IPS-20b (cell line): ENCODE measurements around the gene FAM210A.
A peak's percentile ranks its signal among the peaks of the same experiment; 100 is the strongest.
"Not testable (repeated sequence)": the region's sequence is repeated elsewhere in the genome, so short reads cannot be mapped to it uniquely, and the experiment has no call there.

Source experiments
- H3K27ac ChIP-seq: one replicate; pipeline ENCODE4 v1.5.1; 2013; ENCODE audit warnings: low read length
- H3K27me3 ChIP-seq: 2 replicates; pipeline ENCODE4 v1.6.1; 2013; ENCODE audit warnings: mild to moderate bottlenecking, low read length, inconsistent platforms; ENCODE audit not compliant: insufficient read depth
- H3K36me3 ChIP-seq: 2 replicates; pipeline ENCODE4 v1.6.1; 2013; ENCODE audit warnings: low read depth, mild to moderate bottlenecking, inconsistent platforms, low read length, moderate library complexity; ENCODE audit not compliant: insufficient read depth
- H3K4me1 ChIP-seq: 2 replicates; pipeline ENCODE4 v1.6.1; 2013; ENCODE audit warnings: mild to moderate bottlenecking, control low read depth, inconsistent platforms, low read length, moderate library complexity; ENCODE audit not compliant: insufficient read depth
- H3K4me3 ChIP-seq: 2 replicates; pipeline ENCODE4 v1.5.1; 2013; ENCODE audit warnings: mild to moderate bottlenecking, low read length, inconsistent platforms
- H3K9ac ChIP-seq: 2 replicates; pipeline ENCODE4 v1.6.1; 2013; ENCODE audit warnings: low read depth, mild to moderate bottlenecking, inconsistent platforms, low read length, moderate library complexity
- H3K9me3 ChIP-seq: 2 replicates; pipeline ENCODE4 v1.6.1; 2013; ENCODE audit warnings: mild to moderate bottlenecking, low read depth, low read length, inconsistent platforms; ENCODE audit not compliant: insufficient read depth

FAM210A gene

GRCh38 chr18:13726232-13726971 is at the start of gene FAM210A, which contains the start of gene RNMT:
FAM210A (minus strand) TSS chr18:13726558; CDS start chr18:13682077, 44,481 bp downstream.
RNMT (plus strand) TSS chr18:13726673; CDS start chr18:13731518, 4,845 bp downstream.
- peak within 1 kb of the TSS; percentile 96 for H3K4me3 ChIP-seq
- H3K27ac ChIP-seq: peak within 1 kb of the TSS; percentile 78
- peak within 1 kb of the TSS; percentile 93 for H3K9ac ChIP-seq
- H3K36me3 ChIP-seq: 0 out of 2 replicates have a peak, but pooled peaks cover 1% of the 10 kb centered on the region
- peaks cover 6% of the 10 kb centered on the region; the same call in 1 of the 2 replicates for H3K4me1 ChIP-seq
- H3K27me3 ChIP-seq: no peaks in the 10 kb centered on the region
- no peaks in the 10 kb centered on the region for H3K9me3 ChIP-seq

DNA sequence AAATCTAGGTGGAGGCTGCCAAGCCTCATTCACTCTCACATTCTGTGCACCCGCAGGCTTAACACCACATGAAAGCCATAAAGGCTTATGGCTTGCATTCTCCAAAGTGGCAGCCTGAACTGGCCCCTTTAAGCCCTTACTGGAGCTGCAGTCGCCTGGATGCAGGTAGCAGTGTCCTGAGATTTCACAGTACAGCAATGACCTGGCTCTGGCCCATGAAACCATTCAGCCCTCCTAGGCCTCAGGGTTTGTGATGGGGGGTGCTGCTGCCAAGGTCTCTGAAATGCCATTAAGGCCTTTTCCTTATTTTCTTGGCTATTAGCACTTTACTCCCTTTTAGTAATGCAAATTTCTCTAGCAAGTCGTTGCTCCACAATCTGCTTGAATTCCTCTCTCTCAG is 48.7 kb upstream of the FAM210A start:
- H3K9me3 ChIP-seq: no peaks in the 10 kb centered on the region; the same call in 1 of the 2 replicates
- no peaks in the 10 kb centered on the region for H3K36me3 ChIP-seq
- H3K4me1 ChIP-seq: peaks cover 4% of the 10 kb centered on the region; the same call in 1 of the 2 replicates
- no peak overlapping the region for H3K4me3 ChIP-seq
- H3K27ac ChIP-seq: no peak overlapping the region
- no peak overlapping the region for H3K9ac ChIP-seq
- no peaks in the 10 kb centered on the region for H3K27me3 ChIP-seq

DNA sequence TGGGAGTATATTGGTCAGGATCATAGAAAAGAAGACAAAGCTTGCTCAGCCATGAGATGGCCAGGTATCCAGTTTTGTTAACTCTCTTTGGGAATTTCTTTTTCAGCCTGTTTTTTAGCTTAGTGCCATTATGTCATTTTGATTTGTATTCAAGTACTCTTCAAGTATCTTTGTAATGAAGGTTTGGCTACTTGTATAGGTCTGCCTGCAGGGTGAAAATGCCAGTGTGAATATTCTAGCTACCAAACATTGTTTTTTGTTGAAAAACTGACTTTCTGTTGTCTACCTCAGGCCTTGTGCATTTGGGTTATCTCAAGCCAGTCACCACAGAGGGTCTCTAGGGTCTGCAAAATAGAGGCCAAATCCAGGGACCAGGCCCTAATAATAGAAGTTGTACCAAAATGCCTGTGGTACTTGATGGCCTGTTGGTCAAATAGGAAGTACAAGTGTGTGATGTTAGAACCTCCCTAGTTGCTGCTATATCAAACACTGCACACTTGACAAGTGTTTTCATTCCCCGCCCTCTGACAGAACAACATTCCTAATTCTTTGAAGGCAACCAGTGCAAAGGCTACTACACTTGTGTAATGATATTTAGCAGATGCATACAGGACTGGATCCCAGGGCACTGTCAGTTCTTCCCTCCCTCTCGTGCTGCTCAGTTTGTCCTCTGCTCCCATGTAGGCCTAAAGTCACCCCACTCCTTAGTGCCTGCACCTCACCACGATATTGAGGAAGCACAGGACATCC is 36.5 kb upstream of the FAM210A start:
- Histone ChIP-seq H3K4me1 (no peaks in the 10 kb centered on the region), H3K36me3 (peaks cover 42% of the 10 kb centered on the region), H3K9ac (no peak overlapping the region), H3K27ac (no peak overlapping the region), H3K4me3 (no peak overlapping the region), H3K27me3 (no peaks in the 10 kb centered on the region), H3K9me3 (peaks cover 31% of the 10 kb centered on the region; the same call in 1 of the 2 replicates)

- peaks cover 66% of the 10 kb centered on the region for H3K36me3 ChIP-seq
- no peak overlapping the region for H3K27ac ChIP-seq
- H3K4me1 ChIP-seq: no peaks in the 10 kb centered on the region
- H3K9ac ChIP-seq: no peak overlapping the region
- H3K4me3 ChIP-seq: no peak overlapping the region
- no peaks in the 10 kb centered on the region for H3K27me3 ChIP-seq
- H3K9me3 ChIP-seq: peaks cover 8% of the 10 kb centered on the region; the same call in 1 of the 2 replicates
Measured at GRCh38 chr18:13760047-13760446, 33.7 kb upstream of the FAM210A start.

- Histone ChIP-seq H3K9me3 (no peaks in the 10 kb centered on the region), H3K36me3 (peaks cover 71% of the 10 kb centered on the region), H3K4me1 (no peaks in the 10 kb centered on the region), H3K27ac (no peak overlapping the region), H3K27me3 (no peaks in the 10 kb centered on the region), H3K9ac (no peak overlapping the region), H3K4me3 (no peak overlapping the region)
Measured at GRCh38 chr18:13758622-13759021, 32.3 kb upstream of the FAM210A start.

DNA sequence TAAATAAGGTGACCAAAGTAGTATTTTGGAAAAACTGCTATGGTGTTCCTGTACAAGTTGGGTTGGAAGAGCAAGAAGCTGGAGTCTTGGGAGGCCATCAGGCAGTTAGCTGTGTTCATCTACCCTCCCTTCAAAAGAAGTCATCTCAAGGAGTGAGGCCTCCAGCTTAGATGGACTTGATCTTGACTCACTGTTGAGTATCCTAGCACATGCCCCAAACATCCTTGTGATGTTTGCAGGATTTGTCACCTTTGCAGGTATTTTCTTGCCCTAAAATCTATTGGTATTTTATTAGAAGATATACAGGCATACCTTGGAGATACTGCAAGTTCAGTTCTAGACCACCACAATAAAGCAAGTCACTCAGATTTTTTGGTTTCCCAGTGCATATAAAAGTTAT is 30.3 kb upstream of the FAM210A start:
- Histone ChIP-seq H3K9ac (no peak overlapping the region), H3K4me3 (no peak overlapping the region), H3K4me1 (no peaks in the 10 kb centered on the region), H3K27me3 (no peaks in the 10 kb centered on the region), H3K9me3 (no peaks in the 10 kb centered on the region), H3K36me3 (peaks cover 75% of the 10 kb centered on the region), H3K27ac (no peak overlapping the region)

DNA sequence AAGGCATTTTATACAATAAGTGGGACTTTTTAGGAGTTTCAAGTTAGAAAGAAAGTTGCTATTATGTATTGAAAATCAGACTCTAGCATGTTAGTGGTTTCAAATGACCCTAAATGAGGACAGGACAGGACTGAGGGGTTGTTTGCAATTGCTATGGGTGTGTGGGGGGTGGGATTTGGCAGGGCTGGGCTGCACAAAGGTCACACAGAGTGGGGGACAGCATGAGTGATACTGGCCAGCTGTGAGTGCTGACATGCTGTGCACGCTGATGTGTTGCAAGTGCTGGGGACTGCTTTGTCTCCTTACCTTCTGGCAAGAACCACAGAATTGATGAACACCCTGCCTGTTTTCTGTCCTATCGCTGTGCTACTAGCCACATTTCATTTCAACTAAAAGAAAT is 29.9 kb upstream of the FAM210A start:
- H3K9ac ChIP-seq: no peak overlapping the region
- no peak overlapping the region for H3K4me3 ChIP-seq
- no peaks in the 10 kb centered on the region for H3K9me3 ChIP-seq
- no peaks in the 10 kb centered on the region for H3K4me1 ChIP-seq
- no peaks in the 10 kb centered on the region for H3K27me3 ChIP-seq
- peaks cover 75% of the 10 kb centered on the region for H3K36me3 ChIP-seq
- no peak overlapping the region for H3K27ac ChIP-seq

DNA sequence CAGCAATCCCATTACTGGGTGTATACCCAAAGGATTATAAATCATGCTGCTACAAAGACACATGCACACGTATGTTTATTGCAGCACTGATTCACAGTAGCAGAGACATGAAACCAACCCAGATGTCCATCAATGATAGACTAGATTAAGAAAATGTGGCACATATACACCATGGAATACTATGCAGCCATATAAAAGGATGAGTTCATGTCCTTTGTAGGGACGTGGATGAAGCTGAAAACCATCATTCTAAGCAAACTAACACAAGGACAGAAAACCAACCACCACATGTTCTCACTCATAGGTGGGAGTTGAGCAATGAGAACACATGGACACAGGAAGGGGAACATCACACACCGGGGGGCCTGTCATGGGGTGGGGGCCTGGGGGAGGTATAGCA is 25.2 kb upstream of the FAM210A start:
- peaks cover 75% of the 10 kb centered on the region for H3K36me3 ChIP-seq
- H3K27me3 ChIP-seq, H3K4me1 ChIP-seq, H3K27ac ChIP-seq, H3K4me3 ChIP-seq, H3K9ac ChIP-seq, H3K9me3 ChIP-seq: not testable (repeated sequence)

GRCh38 chr18:13746633-13747032 is 20.3 kb upstream of the FAM210A start:
- H3K9me3 ChIP-seq: no peaks in the 10 kb centered on the region
- H3K4me1 ChIP-seq: no peaks in the 10 kb centered on the region
- no peak overlapping the region for H3K4me3 ChIP-seq
- H3K9ac ChIP-seq: no peak overlapping the region
- peaks cover 75% of the 10 kb centered on the region for H3K36me3 ChIP-seq
- H3K27ac ChIP-seq: no peak overlapping the region
- no peaks in the 10 kb centered on the region for H3K27me3 ChIP-seq

DNA sequence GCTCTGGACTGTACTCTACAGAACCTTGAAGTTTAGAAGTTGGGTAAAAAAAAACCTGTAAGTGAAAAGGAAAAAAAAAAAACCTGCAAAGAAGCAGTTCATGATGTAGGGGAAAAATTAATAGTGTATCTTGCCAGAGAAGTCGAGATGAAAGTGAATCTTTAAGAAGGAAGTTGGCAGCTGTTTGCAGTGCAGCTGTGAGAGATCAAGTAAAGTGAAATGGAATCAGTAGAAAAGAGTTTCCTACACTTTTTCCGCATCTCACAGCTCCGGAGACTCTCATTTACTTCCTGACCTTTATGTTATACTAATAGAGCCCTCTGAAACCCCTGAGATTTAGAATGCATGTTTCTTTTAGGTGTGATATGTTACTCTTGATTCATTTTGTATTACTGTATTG is 19.3 kb upstream of the FAM210A start:
- Histone ChIP-seq H3K27me3 (no peaks in the 10 kb centered on the region), H3K9me3 (no peaks in the 10 kb centered on the region), H3K4me1 (no peaks in the 10 kb centered on the region), H3K4me3 (no peak overlapping the region), H3K9ac (no peak overlapping the region), H3K27ac (no peak overlapping the region), H3K36me3 (peaks cover 85% of the 10 kb centered on the region)

- H3K9ac ChIP-seq: no peak overlapping the region
- H3K36me3 ChIP-seq: peaks cover 89% of the 10 kb centered on the region
- no peak overlapping the region for H3K27ac ChIP-seq
- H3K27me3 ChIP-seq: no peaks in the 10 kb centered on the region
- no peaks in the 10 kb centered on the region for H3K9me3 ChIP-seq
- no peak overlapping the region for H3K4me3 ChIP-seq
- no peaks in the 10 kb centered on the region for H3K4me1 ChIP-seq
Measured at GRCh38 chr18:13735681-13736080, 9.3 kb upstream of the FAM210A start.

DNA sequence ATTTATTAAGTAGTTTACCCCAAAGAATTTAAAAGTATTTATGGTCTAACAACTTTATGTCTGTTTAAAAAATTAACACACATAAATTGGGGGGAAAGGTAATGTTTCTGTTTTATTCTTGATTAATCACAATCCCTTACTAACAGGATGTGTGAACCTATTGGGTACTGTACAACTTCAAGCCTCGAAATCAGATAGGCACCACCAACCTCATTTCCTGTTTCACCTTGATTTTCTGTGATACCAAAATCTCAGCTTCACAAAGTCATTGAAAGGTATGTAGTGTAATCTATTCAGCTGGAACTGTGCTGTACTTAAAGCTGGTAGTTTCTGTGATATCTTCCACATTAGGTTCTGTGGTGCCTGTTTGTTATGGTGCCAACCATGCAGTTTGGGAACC is 4.1 kb upstream of the FAM210A start:
- no peak overlapping the region for H3K9ac ChIP-seq
- H3K4me1 ChIP-seq: peaks cover under 1% of the 10 kb centered on the region; the same call in 1 of the 2 replicates
- peaks cover 37% of the 10 kb centered on the region for H3K36me3 ChIP-seq
- no peaks in the 10 kb centered on the region for H3K9me3 ChIP-seq
- no peak overlapping the region for H3K27ac ChIP-seq
- no peak overlapping the region for H3K4me3 ChIP-seq
- H3K27me3 ChIP-seq: no peaks in the 10 kb centered on the region
